Measurements from ENCODE around the gene SLC37A2. TPM values are rescaled to one million over a fixed set of nuclear protein-coding genes. Genes with fewer than 3 reads are reported as not detected.

SLC37A2 gene
- total RNA-seq, 1 donor from 2014 or later, result 0.51 TPM

- DNase-seq, result no peak
Measured at GRCh38 chr11:125071435-125071834, 8.3 kb downstream of the SLC37A2 start.

- no peak for DNase-seq
Measured at GRCh38 chr11:125071846-125072217, 8.7 kb downstream of the SLC37A2 start.

- no peak for DNase-seq
Measured at GRCh38 chr11:125072218-125072960, 9.3 kb downstream of the SLC37A2 start.

GRCh38 chr11:125072961-125073590, 10.0 kb downstream of the SLC37A2 start:
- DNase-seq, result no peak

GRCh38 chr11:125073616-125074483, 10.7 kb downstream of the SLC37A2 start:
- no peak for DNase-seq

- DNase-seq, result no peak
Measured at GRCh38 chr11:125074511-125075241, 11.6 kb downstream of the SLC37A2 start.

- no peak for DNase-seq
Measured at GRCh38 chr11:125075242-125075625, 12.1 kb downstream of the SLC37A2 start.

GRCh38 chr11:125075900-125076317, 12.8 kb downstream of the SLC37A2 start:
- DNase-seq, result peak; percentile 48

GRCh38 chr11:125076378-125076945, 13.4 kb downstream of the SLC37A2 start:
- DNase-seq, result no peak

- DNase-seq, result no peak
Measured at GRCh38 chr11:125078016-125078415, 14.9 kb downstream of the SLC37A2 start.

- DNase-seq, result no peak
Measured at GRCh38 chr11:125078516-125079140, 15.5 kb downstream of the SLC37A2 start.

- no peak for DNase-seq
Measured at GRCh38 chr11:125079151-125079877, 16.2 kb downstream of the SLC37A2 start.

- no peak for DNase-seq
Measured at GRCh38 chr11:125079878-125080530, 16.9 kb downstream of the SLC37A2 start.

GRCh38 chr11:125080531-125080911, 17.4 kb downstream of the SLC37A2 start:
- DNase-seq, result no peak

- no peak for DNase-seq
Measured at GRCh38 chr11:125081098-125081798, 18.1 kb downstream of the SLC37A2 start.

GRCh38 chr11:125082040-125082439, 18.9 kb downstream of the SLC37A2 start:
- DNase-seq, result no peak

GRCh38 chr11:125082611-125083311, 19.7 kb downstream of the SLC37A2 start:
- peak; percentile 80 for DNase-seq

- DNase-seq, result no peak
Measured at GRCh38 chr11:125083312-125084056, 20.4 kb downstream of the SLC37A2 start.

GRCh38 chr11:125084057-125084416, 20.9 kb downstream of the SLC37A2 start:
- no peak for DNase-seq

All from dermis blood vessel endothelial cell (primary cell).